Astrocyte (in vitro differentiated cells and primary cell): ENCODE data around the gene VEZT. TPM values are rescaled to one million over a fixed set of nuclear protein-coding genes. Genes with fewer than 3 reads are reported as not detected.
A peak's percentile ranks its signal among the peaks of the same experiment; 100 is the strongest.

ENCODE experiments used
- DNase-seq: peaks from one replicate; pipeline ENCODE4 v3.0.0-alpha.2; 2010; ENCODE audit warnings: low read depth
- FAIRE-seq: peaks from 2 replicates; lab custom pipeline; 2011; peaks lifted over from hg19 to GRCh38; lab: Jason Lieb, UNC
- H2AFZ ChIP-seq: 2 replicates; pipeline ENCODE4 v1.6.0; 2012; ENCODE audit warnings: low read depth, low read length, inconsistent platforms
- H3K27ac ChIP-seq: 2 replicates; pipeline ENCODE4 v1.5.1; 2011; ENCODE audit warnings: low read depth, low read length, inconsistent platforms
- H3K27me3 ChIP-seq: 2 replicates; pipeline ENCODE4 v1.6.0; 2011; ENCODE audit warnings: low read length, inconsistent platforms; ENCODE audit not compliant: insufficient read depth
- H3K36me3 ChIP-seq: 2 replicates; pipeline ENCODE4 v1.5.1; 2011; ENCODE audit warnings: low read length, inconsistent platforms; ENCODE audit not compliant: insufficient read depth
- H3K4me1 ChIP-seq: 2 replicates; pipeline ENCODE4 v1.5.1; 2011; ENCODE audit warnings: low read length, inconsistent platforms; ENCODE audit not compliant: insufficient read depth
- H3K4me2 ChIP-seq: 2 replicates; pipeline ENCODE4 v1.6.0; 2012; ENCODE audit warnings: low read length, inconsistent platforms
- H3K4me3 ChIP-seq: 2 replicates; pipeline ENCODE4 v1.5.1; 2011; ENCODE audit warnings: low read depth, mild to moderate bottlenecking, low read length, inconsistent platforms; ENCODE audit not compliant: insufficient read depth
- H3K79me2 ChIP-seq: 2 replicates; pipeline ENCODE4 v1.6.0; 2012; ENCODE audit warnings: mild to moderate bottlenecking, low read length, inconsistent platforms; ENCODE audit not compliant: insufficient read depth
- H3K9ac ChIP-seq: 2 replicates; pipeline ENCODE4 v1.6.0; 2012; ENCODE audit warnings: mild to moderate bottlenecking, low read length, inconsistent platforms
- H3K9me3 ChIP-seq: 2 replicates; pipeline ENCODE4 v1.5.1; 2012; ENCODE audit warnings: low read depth, mild to moderate bottlenecking, low read length, inconsistent platforms; ENCODE audit not compliant: insufficient read depth
- H4K20me1 ChIP-seq: 2 replicates; pipeline ENCODE4 v1.6.0; 2012; ENCODE audit warnings: low read length, inconsistent platforms; ENCODE audit not compliant: insufficient read depth
- H3K27ac Mint-ChIP-seq: one replicate; pipeline ENCODE4 v1.8.0; 2021; ENCODE audit warnings: mild to moderate bottlenecking, mixed read lengths; ENCODE audit not compliant: unreplicated experiment
- H3K27me3 Mint-ChIP-seq: one replicate; pipeline ENCODE4 v1.8.0; 2021; ENCODE audit warnings: low read depth, mixed read lengths; ENCODE audit not compliant: unreplicated experiment
- H3K36me3 Mint-ChIP-seq: one replicate; pipeline ENCODE4 v1.8.0; 2021; ENCODE audit warnings: low read depth, mixed read lengths; ENCODE audit not compliant: unreplicated experiment
- H3K4me1 Mint-ChIP-seq: one replicate; pipeline ENCODE4 v1.8.0; 2021; ENCODE audit warnings: low read depth, mixed read lengths; ENCODE audit not compliant: unreplicated experiment
- H3K4me3 Mint-ChIP-seq: one replicate; pipeline ENCODE4 v1.8.0; 2021; ENCODE audit warnings: mild to moderate bottlenecking, moderate library complexity, mixed read lengths; ENCODE audit not compliant: unreplicated experiment
- H3K9me3 Mint-ChIP-seq: one replicate; pipeline ENCODE4 v1.8.0; 2021; ENCODE audit warnings: mild to moderate bottlenecking, mixed read lengths; ENCODE audit not compliant: unreplicated experiment
- CTCF ChIP-seq: IDR thresholded peaks from 2 replicates; pipeline ENCODE4 v1.5.1; 2011; ENCODE audit warnings: low read depth, mild to moderate bottlenecking, inconsistent platforms, low read length, moderate library complexity; ENCODE audit not compliant: insufficient read depth
- EZH2 ChIP-seq: IDR thresholded peaks from 2 replicates; pipeline ENCODE4 v1.6.1; 2012; ENCODE audit warnings: mild to moderate bottlenecking, low read length, inconsistent platforms; ENCODE audit not compliant: insufficient read depth
- total RNA-seq: library from RNA; stranded (reverse); gene quantifications from 2 replicates; pipeline ENCODE4 v1.2.1, GENCODE V29; 2021

VEZT gene
- total RNA-seq, 1 donor from 2014 or later: 106 TPM

- Mint-ChIP-seq H3K4me1 (peaks cover 17% of the 10 kb centered on the region), H3K27ac (no peak overlapping the region), H3K4me3 (no peak overlapping the region), H3K27me3 (no peaks in the 10 kb centered on the region), H3K36me3 (no peaks in the 10 kb centered on the region), H3K9me3 (no peaks in the 10 kb centered on the region)
- no peaks in the 10 kb centered on the region for H3K27me3 ChIP-seq
- TF ChIP-seq CTCF (no peak), EZH2 (no peak)
- no peak overlapping the region for H2AFZ ChIP-seq
- no peaks in the 10 kb centered on the region for H3K36me3 ChIP-seq
- H3K9ac ChIP-seq: no peak overlapping the region
- H3K79me2 ChIP-seq: no peaks in the 10 kb centered on the region
- H3K4me3 ChIP-seq: no peak overlapping the region
- no peaks in the 10 kb centered on the region for H4K20me1 ChIP-seq
- H3K27ac ChIP-seq: no peak overlapping the region
- H3K4me2 ChIP-seq: no peak overlapping the region
- H3K9me3 ChIP-seq: no peaks in the 10 kb centered on the region
- FAIRE-seq (no peak), DNase-seq (peak; percentile 34)
- H3K4me1 ChIP-seq: peaks cover 14% of the 10 kb centered on the region
Measured at GRCh38 chr12:95337146-95337545, 119.5 kb downstream of the VEZT start.

GRCh38 chr12:95339086-95339788 lies 121.6 kb downstream of the VEZT start:
- no peak overlapping the region for H3K4me3 Mint-ChIP-seq
- Histone ChIP-seq H3K4me2 (no peak overlapping the region), H3K4me1 (peaks cover 14% of the 10 kb centered on the region), H3K9me3 (no peaks in the 10 kb centered on the region), H3K36me3 (no peaks in the 10 kb centered on the region), H3K27ac (no peak overlapping the region), H2AFZ (no peak overlapping the region), H4K20me1 (no peaks in the 10 kb centered on the region), H3K4me3 (no peak overlapping the region), H3K9ac (no peak overlapping the region), H3K27me3 (no peaks in the 10 kb centered on the region), H3K79me2 (no peaks in the 10 kb centered on the region)
- H3K4me1 Mint-ChIP-seq: peaks cover 12% of the 10 kb centered on the region
- no peaks in the 10 kb centered on the region for H3K36me3 Mint-ChIP-seq
- no peak for FAIRE-seq
- H3K27ac Mint-ChIP-seq: no peak overlapping the region
- no peak for DNase-seq
- TF ChIP-seq CTCF (no peak), EZH2 (no peak)
- no peaks in the 10 kb centered on the region for H3K27me3 Mint-ChIP-seq
- no peaks in the 10 kb centered on the region for H3K9me3 Mint-ChIP-seq

DNA sequence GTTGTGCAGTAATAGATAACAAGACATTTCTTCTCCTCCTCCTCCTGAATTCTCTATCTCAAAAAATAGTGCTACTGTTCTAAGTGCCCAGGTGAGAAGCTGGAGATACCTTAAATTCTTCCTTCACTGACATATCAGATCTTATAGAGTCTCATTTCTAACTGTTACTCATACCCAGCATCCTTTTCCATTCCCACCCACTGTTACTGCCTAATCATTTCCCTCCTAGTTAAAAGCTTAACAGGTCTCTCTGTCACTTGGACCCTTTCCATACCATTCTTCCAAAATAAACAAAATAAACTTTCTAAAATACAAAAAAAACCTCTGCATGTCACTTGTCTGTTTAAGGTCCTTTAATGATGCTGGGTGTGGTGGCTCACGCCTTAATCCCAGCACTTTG lies 124.4 kb downstream of the VEZT start:
- Mint-ChIP-seq H3K4me3 (peak overlapping the region; percentile 42), H3K4me1 (no peaks in the 10 kb centered on the region), H3K9me3 (no peaks in the 10 kb centered on the region), H3K36me3 (no peaks in the 10 kb centered on the region), H3K27me3 (no peaks in the 10 kb centered on the region), H3K27ac (no peak overlapping the region)
- H3K27me3 ChIP-seq: peaks cover 3% of the 10 kb centered on the region
- no peak overlapping the region for H3K9ac ChIP-seq
- H4K20me1 ChIP-seq: no peaks in the 10 kb centered on the region
- no peak overlapping the region for H3K27ac ChIP-seq
- no peaks in the 10 kb centered on the region for H3K9me3 ChIP-seq
- FAIRE-seq (no peak), DNase-seq (no peak)
- no peak overlapping the region for H3K4me3 ChIP-seq
- H3K79me2 ChIP-seq: no peaks in the 10 kb centered on the region
- no peaks in the 10 kb centered on the region for H3K4me1 ChIP-seq
- no peak overlapping the region for H2AFZ ChIP-seq
- no peak overlapping the region for H3K4me2 ChIP-seq
- no peak for TF ChIP-seq EZH2
- TF ChIP-seq CTCF: no peak
- H3K36me3 ChIP-seq: no peaks in the 10 kb centered on the region
